HG03442 (cell line): ENCODE measurements around the gene SKP1.
"Not testable (repeated sequence)": the region's sequence is repeated elsewhere in the genome, so short reads cannot be mapped to it uniquely, and the experiment has no call there.

Source experiments
- ATAC-seq: cut with Tn5 transposase; IDR thresholded peaks from one replicate; pipeline ENCODE4 v1.9.1; 2021; ENCODE audit warnings: mild to moderate bottlenecking, moderate library complexity; ENCODE audit not compliant: unreplicated experiment

Gene SKP1

GRCh38 chr5:134177369-134178095, 782 bp upstream of the SKP1 start:
- no peak for ATAC-seq

GRCh38 chr5:134175921-134176510, 734 bp downstream of the SKP1 start:
- ATAC-seq: peak; percentile 32

- ATAC-seq: no peak
Measured at GRCh38 chr5:134174841-134175839, 1.6 kb downstream of the SKP1 start.

GRCh38 chr5:134171972-134172371, 4.8 kb downstream of the SKP1 start:
- ATAC-seq: no peak

- ATAC-seq: no peak
Measured at GRCh38 chr5:134162592-134162991, 14.2 kb downstream of the SKP1 start.

GRCh38 chr5:134161513-134162395, 15.0 kb downstream of the SKP1 start:
- ATAC-seq: no peak

- ATAC-seq: no peak
Measured at GRCh38 chr5:134153657-134154056, 23.1 kb downstream of the SKP1 start.

- no peak for ATAC-seq
Measured at GRCh38 chr5:134153241-134153640, 23.5 kb downstream of the SKP1 start.

- not testable (repeated sequence) for ATAC-seq
Measured at GRCh38 chr5:134152173-134152832, 24.4 kb downstream of the SKP1 start.

- no peak for ATAC-seq
Measured at GRCh38 chr5:134151723-134152122, 25.0 kb downstream of the SKP1 start.

- ATAC-seq: no peak
Measured at GRCh38 chr5:134149571-134150303, 27.0 kb downstream of the SKP1 start.

GRCh38 chr5:134148986-134149539, 27.7 kb downstream of the SKP1 start:
- ATAC-seq: no peak

- ATAC-seq: no peak
Measured at GRCh38 chr5:134148316-134148715, 28.4 kb downstream of the SKP1 start.

- ATAC-seq: no peak
Measured at GRCh38 chr5:134146651-134147518, 29.9 kb downstream of the SKP1 start.

- ATAC-seq: peak; percentile 68
Measured at GRCh38 chr5:134145779-134146581, 30.8 kb downstream of the SKP1 start.

GRCh38 chr5:134145041-134145757, 31.6 kb downstream of the SKP1 start:
- ATAC-seq: no peak
